Neural cell (in vitro differentiated cells): ENCODE results near the gene DLG2. TPM values are rescaled to one million over a fixed set of nuclear protein-coding genes. Genes with fewer than 3 reads are reported as not detected.
A peak's percentile ranks its signal among the peaks of the same experiment; 100 is the strongest.
"Not testable (repeated sequence)": the region's sequence is repeated elsewhere in the genome, so short reads cannot be mapped to it uniquely, and the experiment has no call there.

ENCODE experiments used
- H2AFZ ChIP-seq: fragments of 200-600, 300-800 bp; sonication (generic), shearing (Covaris generic); 2 replicates; pipeline ENCODE4 v1.6.0; 2014; ENCODE audit warnings: low read depth, mild to moderate bottlenecking, antibody characterized with exemption, low read length, moderate library complexity
- H3F3A ChIP-seq: fragments of 200-600 bp; shearing (Covaris generic); 2 replicates; pipeline ENCODE4 v1.6.1; 2016; ENCODE audit warnings: mild to moderate bottlenecking, moderate library complexity, mixed read lengths, antibody characterized with exemption, low read length; ENCODE audit not compliant: insufficient read depth, poor library complexity, severe bottlenecking
- H3K27ac ChIP-seq: fragments of 200-600, 300-800 bp; sonication (generic), shearing (Covaris generic); 2 replicates; pipeline ENCODE4 v1.5.1; 2014; ENCODE audit warnings: mild to moderate bottlenecking, low read length, moderate library complexity
- H3K27me3 ChIP-seq: fragments of 300-800, 200-600 bp; sonication (generic), shearing (Covaris generic); 2 replicates; pipeline ENCODE4 v1.6.0; 2014; ENCODE audit warnings: mild to moderate bottlenecking, low read depth, low read length, moderate library complexity; ENCODE audit not compliant: insufficient read depth
- H3K36me3 ChIP-seq: fragments of 300-800, 200-600 bp; sonication (generic), shearing (Covaris generic); 2 replicates; pipeline ENCODE4 v1.5.1; 2014; ENCODE audit warnings: mild to moderate bottlenecking, antibody characterized with exemption, low read length, moderate library complexity; ENCODE audit not compliant: insufficient read depth
- H3K4me2 ChIP-seq: fragments of 300-800, 200-600 bp; sonication (generic), shearing (Covaris generic); 2 replicates; pipeline ENCODE4 v1.6.0; 2014; ENCODE audit warnings: mild to moderate bottlenecking, low read length
- H3K4me3 ChIP-seq: fragments of 300-800, 200-600 bp; sonication (generic), shearing (Covaris generic); 2 replicates; pipeline ENCODE4 v1.5.1; 2014; ENCODE audit warnings: mild to moderate bottlenecking, low read length, moderate library complexity
- H3K79me2 ChIP-seq: fragments of 200-600 bp; shearing (Covaris generic); replicated peaks from 2 replicates; pipeline ENCODE4 v1.6.0; 2014; ENCODE audit warnings: mild to moderate bottlenecking, low read length, moderate library complexity; ENCODE audit not compliant: insufficient read depth
- H3K9ac ChIP-seq: fragments of 300-800, 200-600 bp; sonication (generic), shearing (Covaris generic); 2 replicates; pipeline ENCODE4 v1.6.1; 2016; ENCODE audit warnings: mild to moderate bottlenecking, low read length, mixed read lengths
- H3K9me2 ChIP-seq: fragments of 200-600 bp; shearing (Covaris generic); 2 replicates; pipeline ENCODE4 v1.6.1; 2016; ENCODE audit warnings: mild to moderate bottlenecking, low read length, mixed read lengths; ENCODE audit not compliant: insufficient read depth
- H3K9me3 ChIP-seq: fragments of 200-600, 300-800 bp; sonication (generic), shearing (Covaris generic); 2 replicates; pipeline ENCODE4 v1.6.1; 2016; ENCODE audit warnings: mild to moderate bottlenecking, mixed run types, low read length, moderate library complexity, mixed read lengths
- H4K20me1 ChIP-seq: fragments of 200-600 bp; shearing (Covaris generic); 2 replicates; pipeline ENCODE4 v1.6.1; 2016; ENCODE audit warnings: mild to moderate bottlenecking, mixed run types; ENCODE audit not compliant: insufficient read depth
- EP300 ChIP-seq: fragments of 450-650 bp; conservative IDR thresholded peaks from 2 replicates; pipeline ENCODE4 v1.6.1; 2014; ENCODE audit warnings: antibody characterized with exemption, mild to moderate bottlenecking, moderate library complexity; ENCODE audit not compliant: poor library complexity, severe bottlenecking
- EZH2 ChIP-seq: fragments of 200-600, 300-800 bp; shearing (Covaris generic), sonication (generic); IDR thresholded peaks from 2 replicates; pipeline ENCODE4 v1.6.1; 2014; ENCODE audit warnings: antibody characterized with exemption, low read length, borderline replicate concordance, mild to moderate bottlenecking; ENCODE audit not compliant: insufficient read depth, poor library complexity, severe bottlenecking
- MXI1 ChIP-seq: fragments of 450-650 bp; conservative IDR thresholded peaks from 2 replicates; pipeline ENCODE4 v1.6.1; 2014; ENCODE audit warnings: antibody characterized with exemption, mild to moderate bottlenecking; ENCODE audit not compliant: poor library complexity, severe bottlenecking
- POLR2AphosphoS5 ChIP-seq: IDR thresholded peaks from 2 replicates; pipeline ENCODE4 v1.6.1; 2012
- RAD21 ChIP-seq: fragments of 450-650 bp; conservative IDR thresholded peaks from 2 replicates; pipeline ENCODE4 v1.6.1; 2014; ENCODE audit warnings: antibody characterized with exemption, mild to moderate bottlenecking, moderate library complexity
- REST ChIP-seq: IDR thresholded peaks from 2 replicates; pipeline ENCODE4 v1.6.1; 2012; ENCODE audit warnings: borderline replicate concordance
- SMC3 ChIP-seq: fragments of 450-650 bp; conservative IDR thresholded peaks from 2 replicates; pipeline ENCODE4 v1.6.1; 2014; ENCODE audit warnings: antibody characterized with exemption, mild to moderate bottlenecking, moderate library complexity; ENCODE audit not compliant: poor library complexity
- TAF1 ChIP-seq: IDR thresholded peaks from 2 replicates; pipeline ENCODE4 v1.6.1; 2012; ENCODE audit warnings: low read depth
- polyA plus RNA-seq: library from polyadenylated mRNA; depleted of rRNA; stranded (reverse); fragments of >200 nt; gene quantifications from 2 replicates; pipeline ENCODE4 v1.2.3, GENCODE V29; 2014
- TF ChIP-seq, protein P1 (sequence below): fragments of 450-650 bp; IDR thresholded peaks from 2 replicates; pipeline ENCODE4 v1.5.1; 2014; ENCODE audit warnings: antibody characterized with exemption, mild to moderate bottlenecking, moderate library complexity; ENCODE audit not compliant: poor library complexity, severe bottlenecking

DLG2 gene
- polyA plus RNA-seq, 1 donor from 2014 or later, result 179 TPM

DNA sequence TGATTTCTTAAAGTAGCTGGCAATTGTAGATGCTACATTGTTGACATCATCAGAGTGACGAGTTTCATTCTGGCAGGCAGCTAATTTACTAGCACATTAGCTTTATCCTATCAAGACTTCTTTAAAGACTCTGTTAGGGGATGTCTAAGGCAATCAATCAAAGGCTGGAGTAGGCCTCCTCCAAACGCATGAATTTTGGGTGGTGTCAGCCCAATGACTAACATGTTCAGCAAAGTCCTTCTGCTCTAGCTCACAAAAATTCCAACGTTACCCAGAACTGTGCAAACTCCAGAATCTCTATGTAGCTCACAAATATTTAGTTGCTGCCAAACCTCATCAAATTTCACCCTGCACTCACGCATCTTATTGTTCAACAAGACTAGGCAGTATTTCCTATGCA is 395.6 kb downstream of the DLG2 start:
- no peaks in the 10 kb centered on the region for H4K20me1 ChIP-seq
- peak overlapping the region; percentile 36 for H3K27ac ChIP-seq
- no peaks in the 10 kb centered on the region for H3K9me2 ChIP-seq
- no peaks in the 10 kb centered on the region for H3K9me3 ChIP-seq
- no peaks in the 10 kb centered on the region for H3K79me2 ChIP-seq
- H3K36me3 ChIP-seq, result no peaks in the 10 kb centered on the region
- no peak overlapping the region for H3K4me2 ChIP-seq
- no peak overlapping the region for H3K9ac ChIP-seq
- no peaks in the 10 kb centered on the region for H3F3A ChIP-seq
- no peaks in the 10 kb centered on the region for H3K27me3 ChIP-seq
- H2AFZ ChIP-seq, result no peak overlapping the region
- TF ChIP-seq MXI1 (no peak), REST (no peak), POLR2AphosphoS5 (no peak), EP300 (no peak), TAF1 (no peak), EZH2 (no peak), SMC3 (no peak), RAD21 (no peak)
- TF ChIP-seq, protein P1, sequence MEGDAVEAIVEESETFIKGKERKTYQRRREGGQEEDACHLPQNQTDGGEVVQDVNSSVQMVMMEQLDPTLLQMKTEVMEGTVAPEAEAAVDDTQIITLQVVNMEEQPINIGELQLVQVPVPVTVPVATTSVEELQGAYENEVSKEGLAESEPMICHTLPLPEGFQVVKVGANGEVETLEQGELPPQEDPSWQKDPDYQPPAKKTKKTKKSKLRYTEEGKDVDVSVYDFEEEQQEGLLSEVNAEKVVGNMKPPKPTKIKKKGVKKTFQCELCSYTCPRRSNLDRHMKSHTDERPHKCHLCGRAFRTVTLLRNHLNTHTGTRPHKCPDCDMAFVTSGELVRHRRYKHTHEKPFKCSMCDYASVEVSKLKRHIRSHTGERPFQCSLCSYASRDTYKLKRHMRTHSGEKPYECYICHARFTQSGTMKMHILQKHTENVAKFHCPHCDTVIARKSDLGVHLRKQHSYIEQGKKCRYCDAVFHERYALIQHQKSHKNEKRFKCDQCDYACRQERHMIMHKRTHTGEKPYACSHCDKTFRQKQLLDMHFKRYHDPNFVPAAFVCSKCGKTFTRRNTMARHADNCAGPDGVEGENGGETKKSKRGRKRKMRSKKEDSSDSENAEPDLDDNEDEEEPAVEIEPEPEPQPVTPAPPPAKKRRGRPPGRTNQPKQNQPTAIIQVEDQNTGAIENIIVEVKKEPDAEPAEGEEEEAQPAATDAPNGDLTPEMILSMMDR, result no peak
- no peak overlapping the region for H3K4me3 ChIP-seq

- H2AFZ ChIP-seq, H3K9me3 ChIP-seq, H3K9me2 ChIP-seq, H3K4me3 ChIP-seq, H3K79me2 ChIP-seq, H4K20me1 ChIP-seq, H3K36me3 ChIP-seq, H3K9ac ChIP-seq, H3F3A ChIP-seq, H3K27ac ChIP-seq, H3K27me3 ChIP-seq, H3K4me2 ChIP-seq: not testable (repeated sequence)
Measured at GRCh38 chr11:85229723-85230122, 397.4 kb downstream of the DLG2 start.

DNA sequence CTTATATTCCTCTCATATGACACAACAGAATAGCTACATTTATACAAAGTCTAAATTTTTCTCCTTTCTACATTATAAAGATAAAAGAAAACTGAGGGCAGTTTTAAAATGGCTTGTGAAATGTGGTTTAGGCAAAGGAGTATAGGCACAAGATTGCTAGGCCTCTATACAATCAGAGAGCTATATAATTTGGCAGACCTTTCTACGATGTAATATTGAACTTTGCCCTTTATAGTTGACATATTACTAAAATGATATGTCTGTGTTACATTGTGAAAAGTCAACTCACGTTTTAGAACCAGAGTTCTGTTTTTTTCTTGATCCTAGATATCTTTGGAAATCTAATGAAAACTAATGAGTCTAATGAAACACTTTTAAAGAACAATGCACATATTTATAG is 430.2 kb downstream of the DLG2 start:
- Histone ChIP-seq H3K4me3 (no peak overlapping the region), H3F3A (no peaks in the 10 kb centered on the region), H2AFZ (no peak overlapping the region), H3K4me2 (no peak overlapping the region), H4K20me1 (no peaks in the 10 kb centered on the region), H3K9ac (no peak overlapping the region), H3K27ac (no peak overlapping the region), H3K36me3 (no peaks in the 10 kb centered on the region), H3K9me2 (no peaks in the 10 kb centered on the region), H3K79me2 (no peaks in the 10 kb centered on the region), H3K27me3 (no peaks in the 10 kb centered on the region), H3K9me3 (peaks cover 5% of the 10 kb centered on the region)
- TF ChIP-seq, protein P1, result no peak
- TF ChIP-seq EZH2, result no peak
- TF ChIP-seq TAF1, result no peak
- no peak for TF ChIP-seq REST
- no peak for TF ChIP-seq MXI1
- TF ChIP-seq EP300, result no peak
- TF ChIP-seq RAD21, result no peak
- TF ChIP-seq SMC3, result no peak
- no peak for TF ChIP-seq POLR2AphosphoS5
